ENCODE results near the gene PLXNA2.

GRCh38 chr1:208069908-208070307 lies 174.3 kb downstream of the PLXNA2 start:
- TF ChIP-seq CTCF (IDR thresholded peaks at IDR 0.05 in 2 of 3, conservative IDR thresholded peaks at IDR 0.05 in 1 of 3; ENCODE audit: borderline replicate concordance in 1 of 3, insufficient read depth in 1 of 3, low read depth in 2 of 3, low read length in 2 of 3) (no peak), EZH2 (IDR thresholded peaks at IDR 0.05) (no peak), JUND (IDR thresholded peaks at IDR 0.05) (no peak), SP1 (IDR thresholded peaks at IDR 0.05; ENCODE audit: low read depth) (no peak), POLR2A (IDR thresholded peaks at IDR 0.05; ENCODE audit: borderline replicate concordance, extremely low read depth, insufficient read depth, insufficient read length) (no peak), ATF3 (IDR thresholded peaks at IDR 0.05) (no peak)

Data from HCT116 (cell line).